GM21367 (cell line): ENCODE results near the gene SCGB1A1.
"Not testable (repeated sequence)": the region's sequence is repeated elsewhere in the genome, so short reads cannot be mapped to it uniquely, and the experiment has no call there.

Experiments used
- ATAC-seq: cut with Tn5 transposase; IDR thresholded peaks from one replicate; pipeline ENCODE4 v1.9.1; 2021; ENCODE audit not compliant: unreplicated experiment

Gene SCGB1A1

DNA sequence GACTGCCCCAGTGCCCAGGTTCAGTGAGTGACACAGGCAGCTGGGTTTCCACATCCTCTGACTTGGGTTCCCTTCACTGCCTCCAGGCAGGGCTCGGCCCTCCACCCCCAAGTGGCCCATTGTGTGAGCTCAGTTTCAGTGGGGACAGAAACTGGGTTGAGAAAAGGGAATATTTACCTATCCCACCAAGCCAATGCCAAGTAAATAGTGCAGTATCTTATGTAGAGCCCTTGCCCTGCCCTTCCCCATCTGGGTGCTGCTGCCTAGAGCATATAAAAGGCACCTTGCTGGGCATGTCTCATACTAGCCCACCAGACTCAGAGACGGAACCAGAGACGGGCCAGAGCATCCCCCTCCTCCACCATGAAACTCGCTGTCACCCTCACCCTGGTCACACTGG is at the start of gene SCGB1A1:
TSS of gene SCGB1A1 (plus strand) at position 301 of the 400 bp plus-strand sequence. CDS start at position 364, 63 bp downstream.
- ATAC-seq = no peak

- no peak for ATAC-seq
These were observed 47.9 kb upstream of the SCGB1A1 start for GRCh38 chr11:62370743-62371440.

DNA sequence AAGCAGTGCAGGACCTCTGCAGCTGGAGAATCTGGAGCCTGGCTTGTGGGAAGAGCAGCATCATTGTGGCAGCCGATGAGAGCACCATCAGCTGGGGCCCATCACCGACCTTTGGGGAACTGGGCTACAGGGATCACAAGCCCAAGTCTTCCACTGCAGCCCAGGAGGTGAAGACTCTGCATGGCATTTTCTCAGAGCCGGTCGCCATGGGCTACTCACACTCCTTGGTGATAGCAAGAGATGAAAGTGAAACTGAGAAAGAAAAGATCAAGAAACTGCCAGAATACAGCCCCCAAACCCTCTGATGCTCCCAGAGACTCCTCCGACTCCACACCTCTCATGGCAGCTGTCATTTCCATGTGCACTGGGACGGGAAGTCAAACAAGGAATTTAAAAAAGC is 46.0 kb upstream of the SCGB1A1 start:
- no peak for ATAC-seq

- ATAC-seq = no peak
These were observed 45.2 kb upstream of the SCGB1A1 start for GRCh38 chr11:62373464-62374119.

DNA sequence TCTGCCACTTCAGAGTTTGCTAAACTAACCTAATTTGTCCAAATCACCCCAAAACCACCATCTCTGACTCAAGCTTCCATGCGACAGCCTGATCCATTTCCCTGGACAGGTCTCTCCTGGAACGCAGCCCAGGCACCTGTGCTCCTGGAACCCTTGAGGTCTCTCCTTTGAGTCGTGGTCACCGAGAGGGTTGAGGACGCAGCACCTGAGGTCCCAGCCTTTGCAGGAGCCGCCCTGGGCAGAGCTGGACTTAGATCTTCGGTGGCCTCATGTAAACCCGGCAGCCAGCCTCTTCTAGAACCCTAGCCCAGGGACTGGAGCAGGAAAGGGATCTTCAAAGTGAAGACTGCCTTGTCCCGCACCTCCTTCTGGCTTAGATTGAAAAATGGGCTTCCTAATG is 44.0 kb upstream of the SCGB1A1 start:
- no peak for ATAC-seq

- ATAC-seq = not testable (repeated sequence)
These were observed 40.3 kb upstream of the SCGB1A1 start for GRCh38 chr11:62378459-62379063.

DNA sequence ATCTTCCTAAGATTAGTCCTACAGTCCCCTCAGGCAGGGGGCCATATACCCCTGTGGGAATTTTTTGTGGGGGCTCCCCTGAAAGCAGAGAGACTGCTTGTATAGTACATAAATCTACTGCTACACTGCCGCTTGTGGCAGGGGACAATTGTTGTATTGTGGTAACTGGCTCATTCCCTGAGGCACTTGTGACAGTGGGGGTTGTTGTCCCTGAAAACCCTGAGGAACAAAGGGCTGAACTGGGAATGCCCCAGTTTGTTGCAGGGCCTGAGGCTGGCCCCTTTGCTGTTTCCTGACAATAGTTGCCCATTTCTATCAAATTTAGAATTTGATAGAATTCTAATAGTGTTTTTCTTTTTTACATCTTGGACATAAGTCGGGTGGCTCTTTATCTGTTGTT is 39.2 kb upstream of the SCGB1A1 start:
- ATAC-seq = not testable (repeated sequence)

- not testable (repeated sequence) for ATAC-seq
These were observed 38.0 kb upstream of the SCGB1A1 start for GRCh38 chr11:62380821-62381245.

DNA sequence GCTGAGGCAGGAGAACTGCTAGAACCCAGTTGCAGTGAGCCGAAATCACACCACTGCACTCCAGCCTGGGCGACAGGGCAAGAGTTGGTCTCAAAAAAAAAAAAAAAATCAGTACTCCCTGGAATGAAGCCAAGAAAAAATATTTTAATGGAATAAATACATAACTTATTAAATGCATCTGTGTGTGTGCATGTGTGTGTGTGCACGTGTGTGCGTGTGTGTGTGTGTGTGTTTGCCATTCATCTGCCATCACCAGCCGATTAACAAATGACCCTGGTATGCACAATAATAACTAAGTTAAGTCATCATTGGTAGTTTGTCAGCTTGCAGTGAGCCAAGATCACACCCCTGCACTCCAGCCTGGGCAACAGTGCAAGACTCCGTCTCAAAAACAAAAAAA is 35.0 kb upstream of the SCGB1A1 start:
- ATAC-seq = no peak

GRCh38 chr11:62386083-62386482 is 32.8 kb upstream of the SCGB1A1 start:
- not testable (repeated sequence) for ATAC-seq

DNA sequence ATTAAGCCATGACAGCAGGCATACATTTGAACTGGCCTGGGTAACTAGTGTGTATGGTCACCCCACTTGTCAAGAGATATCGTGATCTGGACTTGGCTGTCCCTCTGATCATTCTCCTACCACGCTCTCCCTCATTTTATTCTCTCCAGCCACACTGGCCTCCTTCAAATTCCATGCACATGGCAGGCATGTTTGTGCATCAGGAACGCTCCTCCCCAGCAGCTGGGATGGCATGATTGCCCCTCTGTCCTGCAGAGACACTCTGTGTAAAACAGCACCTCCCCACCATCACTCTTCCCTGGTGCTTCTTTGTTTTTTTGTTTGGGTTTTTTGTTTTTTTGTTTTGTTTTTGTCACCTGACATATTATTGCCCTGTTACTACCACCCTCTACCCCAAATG is 31.5 kb upstream of the SCGB1A1 start:
- ATAC-seq = no peak

GRCh38 chr11:62388999-62389398 is 29.8 kb upstream of the SCGB1A1 start:
- no peak for ATAC-seq

GRCh38 chr11:62390237-62390636 is 28.6 kb upstream of the SCGB1A1 start:
- no peak for ATAC-seq

- no peak for ATAC-seq
These were observed 28.1 kb upstream of the SCGB1A1 start for GRCh38 chr11:62390722-62391121.

DNA sequence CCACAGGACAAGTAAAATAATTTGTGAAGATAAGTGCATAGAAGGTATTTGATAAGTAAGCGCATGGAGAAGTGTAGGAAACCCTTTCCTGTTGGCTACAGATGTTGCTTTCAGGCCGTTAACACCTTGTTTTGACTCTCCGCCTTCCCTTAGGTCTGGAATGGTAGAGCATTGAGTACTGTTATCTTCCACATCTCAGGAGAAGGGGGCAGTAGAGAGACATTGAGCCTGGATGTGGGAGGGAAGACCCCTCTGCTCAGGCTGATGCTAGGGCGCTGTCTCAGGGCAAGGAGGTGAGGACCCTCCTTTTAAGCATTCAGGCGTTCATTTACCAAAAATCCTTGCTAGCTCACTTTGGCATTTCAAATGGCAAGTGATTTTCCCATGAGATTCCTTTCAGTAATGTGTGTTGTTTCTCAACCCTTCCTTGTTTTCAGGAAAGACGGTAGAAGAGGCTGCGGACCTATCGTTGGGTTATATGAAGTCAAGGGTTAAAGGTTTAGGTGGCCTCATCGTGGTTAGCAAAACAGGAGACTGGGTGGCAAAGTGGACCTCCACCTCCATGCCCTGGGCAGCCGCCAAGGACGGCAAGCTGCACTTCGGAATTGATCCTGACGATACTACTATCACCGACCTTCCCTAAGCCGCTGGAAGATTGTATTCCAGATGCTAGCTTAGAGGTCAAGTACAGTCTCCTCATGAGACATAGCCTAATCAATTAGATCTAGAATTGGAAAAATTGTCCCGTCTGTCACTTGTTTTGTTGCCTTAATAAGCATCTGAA is 27.0 kb upstream of the SCGB1A1 start:
- ATAC-seq = no peak

DNA sequence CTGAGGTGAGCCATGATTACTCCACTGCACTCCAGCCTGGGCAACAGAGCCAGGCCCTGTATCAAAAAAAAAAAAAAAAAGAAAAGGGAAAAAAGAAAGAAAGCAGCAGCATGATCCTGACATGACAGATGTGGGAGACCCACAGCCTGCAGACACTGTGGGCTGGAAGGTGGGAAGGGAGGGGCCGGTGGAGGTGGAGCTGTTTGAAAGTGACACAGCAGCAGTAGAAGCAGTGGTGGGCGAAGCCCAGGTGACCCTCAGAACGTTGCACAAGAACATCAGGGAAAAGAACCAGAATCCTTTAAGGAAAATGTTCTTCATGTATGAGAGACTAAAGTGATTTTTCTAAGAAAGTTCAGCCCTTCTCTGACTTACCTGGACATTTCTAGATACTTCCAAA is 26.3 kb upstream of the SCGB1A1 start:
- ATAC-seq = no peak

- no peak for ATAC-seq
These were observed 25.7 kb upstream of the SCGB1A1 start for GRCh38 chr11:62393061-62393611.

- no peak for ATAC-seq
These were observed 25.1 kb upstream of the SCGB1A1 start for GRCh38 chr11:62393735-62394134.

- no peak for ATAC-seq
These were observed 23.9 kb upstream of the SCGB1A1 start for GRCh38 chr11:62394825-62395538.

GRCh38 chr11:62395885-62396551 is 22.8 kb upstream of the SCGB1A1 start:
- ATAC-seq = no peak
